Sigmoid colon (tissue), 4 donors: ENCODE measurements around the gene EVA1C.

ENCODE experiments used
- CTCF ChIP-seq, 4 experiments: fragments of 450-650 bp in 3 of 4; fragments of 200-600 bp in 1 of 4; IDR thresholded peaks; one replicate each; pipeline ENCODE4 v1.5.1; 2016 to 2019; ENCODE audit warnings: antibody characterized with exemption in 4 of 4, mild to moderate bottlenecking in 3 of 4, moderate library complexity in 2 of 4
- POLR2A ChIP-seq, 2 donors: fragments of 450-650 bp; IDR thresholded peaks; one replicate each; pipeline ENCODE4 v1.6.1; 2016; ENCODE audit warnings: antibody characterized with exemption in 2 of 2, mild to moderate bottlenecking in 2 of 2, moderate library complexity in 2 of 2
- POLR2AphosphoS5 ChIP-seq, 4 donors: sonication (generic); formaldehyde crosslinking; IDR thresholded peaks; one replicate each; pipeline ENCODE4 v1.6.1; 2017; ENCODE audit warnings: antibody characterized with exemption in 4 of 4

- no peak for TF ChIP-seq CTCF (IDR thresholded peaks at IDR 0.05)
- no peak for TF ChIP-seq POLR2AphosphoS5 (IDR thresholded peaks at IDR 0.05)
- no peak for TF ChIP-seq POLR2A (IDR thresholded peaks at IDR 0.05)
Measured at GRCh38 chr21:32494934-32495709, 82.6 kb downstream of the EVA1C start.
